GM19397 (cell line): Measurements from ENCODE around the gene TBX20.

ENCODE experiments used
- ATAC-seq: cut with Tn5 transposase; IDR thresholded peaks from one replicate; pipeline ENCODE4 v1.9.1; 2021; ENCODE audit warnings: mild to moderate bottlenecking, moderate library complexity; ENCODE audit not compliant: unreplicated experiment

The TBX20 gene, protein sequence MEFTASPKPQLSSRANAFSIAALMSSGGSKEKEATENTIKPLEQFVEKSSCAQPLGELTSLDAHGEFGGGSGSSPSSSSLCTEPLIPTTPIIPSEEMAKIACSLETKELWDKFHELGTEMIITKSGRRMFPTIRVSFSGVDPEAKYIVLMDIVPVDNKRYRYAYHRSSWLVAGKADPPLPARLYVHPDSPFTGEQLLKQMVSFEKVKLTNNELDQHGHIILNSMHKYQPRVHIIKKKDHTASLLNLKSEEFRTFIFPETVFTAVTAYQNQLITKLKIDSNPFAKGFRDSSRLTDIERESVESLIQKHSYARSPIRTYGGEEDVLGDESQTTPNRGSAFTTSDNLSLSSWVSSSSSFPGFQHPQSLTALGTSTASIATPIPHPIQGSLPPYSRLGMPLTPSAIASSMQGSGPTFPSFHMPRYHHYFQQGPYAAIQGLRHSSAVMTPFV

DNA sequence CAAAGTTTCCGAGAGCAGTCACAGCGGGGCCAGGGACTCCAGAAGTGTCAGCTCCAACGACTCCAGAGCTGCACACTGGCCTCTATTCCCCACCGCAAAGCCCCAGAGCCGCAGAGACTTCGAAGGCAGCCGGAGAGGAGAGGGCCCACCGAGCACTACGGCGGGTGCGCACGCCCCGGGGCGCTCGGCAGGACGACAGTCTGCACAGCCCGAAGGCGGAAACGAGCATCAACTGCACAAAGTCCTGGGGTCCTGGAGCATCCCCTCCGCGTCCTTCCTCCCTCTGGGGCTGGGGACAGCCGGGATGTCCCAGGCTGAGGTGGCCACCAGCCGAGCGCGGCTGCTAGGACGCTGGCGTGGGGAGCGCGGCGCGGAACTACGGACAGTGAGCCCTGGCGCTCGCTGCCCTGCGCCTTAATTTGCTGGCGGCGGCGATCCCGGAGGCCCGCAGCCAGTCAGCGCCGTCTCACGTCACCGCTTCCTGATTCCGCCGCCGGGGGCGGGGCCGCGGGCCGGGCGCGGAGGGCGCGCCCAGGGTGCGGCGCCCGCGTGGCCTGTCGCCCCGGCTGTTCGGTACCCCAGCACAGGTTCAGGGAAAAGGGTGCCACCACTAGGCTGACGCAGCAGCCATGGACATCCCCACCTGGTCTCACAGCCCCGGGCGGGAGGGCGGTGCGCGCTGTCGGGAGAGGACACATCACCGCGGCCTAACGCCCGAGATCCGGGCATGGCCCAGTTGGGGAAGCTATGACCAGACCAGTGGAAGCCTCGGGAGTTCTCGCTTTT, at the start of gene TBX20:
Gene TBX20, minus strand, starts transcription at position 391 of the 786 bp plus-strand sequence. CDS start 480 bp downstream, outside the sequence.
- ATAC-seq, result peak; percentile 73

DNA sequence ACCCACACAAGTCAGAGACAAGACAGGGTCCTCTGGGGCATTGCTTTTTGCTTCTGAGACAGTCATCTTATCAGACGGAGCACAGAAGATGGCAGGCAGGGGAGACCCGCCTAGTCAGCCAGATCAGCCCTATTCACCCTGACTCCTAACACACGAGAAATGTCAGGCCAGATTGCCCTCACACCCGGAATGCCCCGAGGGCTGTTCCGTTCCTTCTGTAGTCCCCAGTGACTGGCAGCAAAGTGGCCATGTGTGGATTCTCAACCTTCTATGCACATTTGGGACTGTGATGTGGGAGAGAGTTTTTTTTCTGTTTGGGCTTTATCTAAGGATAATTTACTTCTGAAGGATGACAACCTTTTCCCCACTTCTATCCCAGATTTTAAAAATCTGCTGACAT, 35.5 kb upstream of the TBX20 start:
- no peak for ATAC-seq

DNA sequence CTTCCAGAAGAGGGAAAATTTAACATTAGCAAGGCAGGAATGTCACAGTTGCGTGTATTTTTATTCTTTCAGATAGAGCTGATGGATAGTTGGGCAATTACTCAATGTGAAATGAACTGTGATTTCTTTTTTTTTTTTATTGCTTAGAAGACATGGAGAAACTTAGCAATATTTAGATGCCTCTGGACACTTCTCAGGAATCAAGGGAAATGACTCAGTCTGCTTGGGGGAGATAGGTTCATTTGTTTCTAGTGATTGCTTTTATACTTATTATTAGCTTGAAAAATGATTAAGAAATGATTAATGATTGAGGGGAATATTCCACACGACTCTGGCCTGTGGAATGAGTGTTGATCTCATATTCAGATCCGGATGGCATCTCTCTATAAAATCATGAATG, 33.1 kb upstream of the TBX20 start:
- ATAC-seq, result no peak

DNA sequence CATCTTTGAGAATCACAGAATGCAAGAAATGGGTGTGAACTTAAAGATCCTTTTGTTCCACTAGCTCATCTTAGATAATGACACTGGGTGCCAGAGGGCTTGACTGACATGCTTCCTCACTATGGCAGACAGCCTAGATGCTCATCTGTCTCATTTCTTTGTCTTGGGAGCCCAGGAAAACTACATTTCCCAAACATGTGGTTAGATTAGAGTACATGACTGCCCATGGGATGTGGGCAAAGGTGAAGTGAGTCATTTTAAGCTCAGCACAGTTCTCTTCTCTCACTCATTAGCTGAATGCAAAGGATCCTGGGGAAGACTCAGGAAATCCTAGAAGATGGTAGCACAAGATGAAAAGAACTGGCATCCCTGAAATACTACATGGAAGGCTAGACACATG, 32.5 kb upstream of the TBX20 start:
- ATAC-seq, result no peak

DNA sequence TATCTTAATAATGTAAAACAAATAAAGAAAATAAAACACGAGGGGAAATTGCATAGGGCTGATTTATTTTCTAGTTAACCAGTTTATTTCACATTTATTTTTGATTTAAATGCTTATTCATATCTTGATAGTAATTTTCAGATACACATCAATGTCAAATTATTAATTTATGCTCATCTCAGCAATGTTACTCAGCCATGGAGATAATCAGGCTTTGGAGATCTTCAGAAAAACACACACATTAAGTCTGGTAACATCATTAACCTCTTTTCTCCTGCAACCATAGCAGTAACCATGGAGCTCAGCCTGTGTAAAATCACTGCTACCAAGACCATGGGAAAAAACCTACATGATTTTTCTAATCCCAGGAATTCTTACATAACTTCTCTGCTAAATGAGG, 31.9 kb upstream of the TBX20 start:
- no peak for ATAC-seq

DNA sequence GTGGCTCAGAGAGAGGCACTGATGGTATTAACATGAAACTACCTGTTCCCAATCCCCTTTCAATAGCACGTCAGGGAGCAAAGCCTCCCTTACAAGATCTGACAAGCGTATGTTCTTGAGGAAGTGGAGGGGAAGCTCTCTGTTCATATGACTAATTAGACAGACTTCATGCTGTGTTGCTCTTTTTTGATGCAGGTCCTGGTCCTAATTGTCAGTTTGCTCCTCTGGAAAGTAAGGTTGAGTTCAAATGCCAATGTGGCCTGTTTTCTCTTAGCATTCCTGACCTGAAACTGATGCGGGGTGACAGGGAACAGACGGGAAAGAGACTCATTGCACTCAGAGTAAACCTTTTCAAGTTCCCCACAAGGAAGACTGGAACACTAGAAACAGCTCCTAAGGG, 27.0 kb upstream of the TBX20 start:
- ATAC-seq, result no peak

DNA sequence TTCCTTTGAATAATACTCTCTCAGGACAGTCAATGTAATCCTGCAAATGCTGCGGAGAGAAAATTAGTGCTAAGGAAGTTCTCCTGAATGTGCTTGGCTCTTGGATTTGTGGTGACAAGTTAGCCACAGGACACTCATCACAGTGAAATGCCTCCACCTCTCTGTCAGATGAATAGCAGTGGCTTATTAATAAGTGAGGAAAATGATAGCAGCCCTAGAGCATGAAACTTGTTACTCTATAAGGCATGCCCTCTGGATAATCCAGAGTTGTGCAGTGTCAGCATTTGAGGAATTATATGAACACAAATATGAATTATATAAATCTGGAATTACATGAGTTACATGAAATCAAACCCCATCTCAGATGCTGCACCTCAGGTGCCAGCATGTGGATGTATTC, 23.5 kb upstream of the TBX20 start:
- ATAC-seq, result no peak

DNA sequence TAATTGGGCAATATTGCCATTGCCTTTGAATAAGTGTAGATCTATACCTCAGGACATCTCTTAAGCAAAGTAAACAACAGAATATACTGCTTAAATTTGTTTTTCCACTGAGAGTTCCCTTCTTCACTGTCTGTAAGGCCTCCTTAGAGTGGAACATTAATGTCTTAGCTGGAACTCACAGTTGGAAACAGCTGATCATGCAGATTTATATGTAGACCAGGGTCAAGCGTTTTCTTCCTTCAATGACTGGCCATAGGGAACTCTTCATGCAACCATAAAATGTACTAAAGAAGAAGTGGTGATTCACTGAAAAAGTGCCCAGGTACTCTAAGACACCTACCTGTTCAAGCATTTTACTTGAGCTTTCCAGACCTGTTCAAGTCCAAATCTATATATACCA, 18.3 kb upstream of the TBX20 start:
- ATAC-seq, result no peak

DNA sequence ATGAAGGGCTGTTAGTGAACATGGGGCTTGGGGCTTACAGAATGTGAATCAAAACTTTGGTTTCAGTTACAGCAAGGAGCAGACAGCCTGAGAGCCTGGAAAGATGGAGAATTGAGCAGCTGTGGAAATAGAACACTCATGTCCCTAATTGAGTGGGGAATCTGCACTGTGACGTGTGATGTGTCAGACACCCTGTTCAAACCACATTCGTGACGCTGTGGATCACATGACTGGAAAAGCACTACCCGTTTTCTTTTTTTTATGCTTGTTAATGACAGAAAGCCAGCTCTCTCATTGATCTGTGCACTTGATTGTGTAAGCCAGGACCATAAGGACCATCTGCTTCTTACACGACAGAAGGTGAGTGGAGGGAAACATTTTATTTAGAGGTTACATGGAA, 15.1 kb upstream of the TBX20 start:
- ATAC-seq, result no peak

DNA sequence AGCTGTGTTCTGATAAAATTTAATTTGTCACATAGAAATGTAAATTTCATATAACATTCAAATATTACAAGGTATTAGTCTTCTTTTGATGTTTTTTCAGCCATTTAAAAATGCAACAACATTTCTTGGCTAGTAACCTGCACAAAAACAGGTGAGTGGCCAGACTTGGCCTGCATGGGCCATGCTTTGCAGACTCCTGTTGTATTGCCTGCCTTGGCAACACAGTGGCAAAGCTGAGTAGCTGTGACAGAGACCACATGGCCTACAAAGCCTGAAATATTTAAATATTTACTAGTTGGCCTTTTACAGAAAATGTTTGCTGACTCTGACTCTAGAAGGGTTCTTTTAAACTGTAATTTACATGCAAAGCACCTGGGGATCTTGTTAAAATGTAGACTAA, 13.5 kb upstream of the TBX20 start:
- no peak for ATAC-seq

DNA sequence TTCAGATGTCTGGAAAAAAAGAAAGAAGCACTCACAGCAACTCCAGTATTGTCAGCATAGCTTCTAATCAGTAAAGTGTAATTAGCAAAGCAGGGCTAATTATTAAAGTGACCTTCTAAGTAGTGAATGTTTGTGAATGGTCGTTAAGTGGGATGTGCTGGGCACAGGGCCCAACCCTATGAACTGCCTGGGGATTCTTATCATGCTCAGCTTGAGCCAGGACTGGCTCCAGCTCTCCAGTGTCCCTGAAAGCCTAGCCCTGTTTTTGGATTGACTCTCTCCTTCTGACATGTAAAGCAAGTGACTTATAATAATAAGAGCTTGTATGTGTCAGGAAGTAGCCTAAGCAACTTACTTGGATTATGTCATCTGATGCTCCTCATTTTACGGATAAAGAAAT, 9.5 kb upstream of the TBX20 start:
- ATAC-seq, result no peak

DNA sequence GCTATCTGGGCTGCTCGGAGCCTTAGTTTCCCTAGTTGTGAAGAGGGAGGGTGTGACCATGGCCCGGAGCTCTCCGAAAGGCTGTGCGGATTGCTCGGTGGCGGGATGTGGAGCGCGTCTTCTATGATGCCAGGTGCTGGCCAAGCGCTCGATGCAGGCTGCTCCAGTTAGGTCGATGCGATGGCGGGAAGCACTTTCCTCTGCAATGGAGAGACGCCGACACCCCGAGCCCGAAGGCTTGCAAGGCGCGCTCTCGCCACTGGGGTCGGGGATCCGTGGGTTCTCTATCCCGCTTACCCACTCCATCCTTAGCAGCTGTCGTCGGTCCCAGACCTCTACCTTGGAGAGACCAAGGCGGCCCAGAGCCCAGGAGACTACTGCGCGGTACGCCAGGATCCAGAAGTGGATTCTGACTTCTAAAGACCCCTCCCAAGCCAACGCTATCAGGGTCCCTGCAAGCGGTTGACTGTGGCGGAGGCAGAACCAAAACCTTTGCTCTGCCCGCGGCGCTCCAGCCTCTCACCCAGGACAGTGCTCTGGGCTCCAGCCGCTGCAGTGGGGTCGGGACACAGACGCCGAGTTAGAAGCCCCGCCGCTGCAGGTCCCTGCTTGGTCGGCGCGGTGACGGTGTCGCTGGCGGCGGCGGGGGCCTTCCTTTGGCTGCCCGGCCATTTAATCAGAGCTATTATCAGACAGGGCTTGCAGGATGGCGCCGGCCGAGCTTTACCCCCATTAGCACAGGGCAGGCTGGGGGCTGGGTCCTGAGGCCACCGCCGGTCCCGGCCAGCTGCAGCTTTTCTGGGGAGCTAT, 7.8 kb upstream of the TBX20 start:
- ATAC-seq, result no peak

DNA sequence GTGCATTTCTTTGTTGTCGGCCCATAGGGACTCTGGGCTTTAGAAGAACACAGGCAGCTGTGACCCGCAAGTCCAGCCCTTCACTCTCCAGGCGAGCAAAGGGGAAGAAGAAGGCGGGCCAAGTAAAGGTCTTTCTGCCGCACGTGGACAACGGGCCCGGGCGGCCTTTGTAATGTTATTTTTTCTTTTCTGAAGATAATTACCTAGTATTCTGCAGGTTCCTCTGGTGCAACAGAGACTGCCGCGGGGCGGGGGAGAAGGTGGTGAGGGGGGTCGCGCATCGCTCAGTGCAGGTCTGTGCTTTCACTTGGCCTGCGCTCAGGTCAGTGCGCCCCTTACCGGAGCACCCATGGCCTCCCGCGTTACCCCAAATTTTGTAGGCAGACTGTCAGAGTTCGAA, 7.1 kb upstream of the TBX20 start:
- ATAC-seq, result no peak

DNA sequence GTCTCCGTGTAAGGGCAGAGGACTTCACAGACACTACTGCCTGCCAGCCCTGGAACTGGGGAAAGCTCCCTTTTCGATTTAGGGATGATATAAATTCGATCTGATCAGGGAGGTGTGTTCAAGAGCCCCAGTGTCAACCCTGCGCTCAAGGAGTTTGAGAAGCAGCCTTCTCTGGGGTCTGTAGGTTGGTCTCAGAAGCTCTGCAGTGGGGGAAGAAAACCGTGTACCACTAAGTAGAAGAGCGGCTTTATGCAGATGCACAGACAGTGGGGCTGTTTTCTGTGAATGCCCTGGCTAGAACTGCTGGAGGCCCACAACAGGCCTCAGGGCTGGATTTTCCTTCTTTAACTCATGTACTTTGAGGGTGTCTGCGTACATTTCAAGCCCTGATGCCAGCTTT, 6.3 kb upstream of the TBX20 start:
- no peak for ATAC-seq

DNA sequence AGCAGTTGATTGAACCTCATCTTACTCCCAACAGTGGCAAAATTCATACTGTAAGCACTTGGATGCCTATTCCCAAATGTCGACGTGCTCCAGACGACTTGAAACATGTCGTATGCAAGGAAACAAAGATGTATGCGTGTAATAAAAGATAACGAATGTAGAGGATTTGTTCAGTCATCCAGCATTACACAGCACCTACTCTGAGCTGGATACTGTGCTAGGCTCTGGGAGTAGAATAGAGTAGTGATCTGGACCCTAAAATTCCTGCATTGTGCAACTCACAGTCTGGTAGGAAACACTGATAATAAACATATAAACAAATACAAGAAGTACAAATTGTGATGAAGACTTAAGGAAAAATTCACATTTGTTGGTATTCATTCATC, 5.6 kb upstream of the TBX20 start:
- no peak for ATAC-seq

DNA sequence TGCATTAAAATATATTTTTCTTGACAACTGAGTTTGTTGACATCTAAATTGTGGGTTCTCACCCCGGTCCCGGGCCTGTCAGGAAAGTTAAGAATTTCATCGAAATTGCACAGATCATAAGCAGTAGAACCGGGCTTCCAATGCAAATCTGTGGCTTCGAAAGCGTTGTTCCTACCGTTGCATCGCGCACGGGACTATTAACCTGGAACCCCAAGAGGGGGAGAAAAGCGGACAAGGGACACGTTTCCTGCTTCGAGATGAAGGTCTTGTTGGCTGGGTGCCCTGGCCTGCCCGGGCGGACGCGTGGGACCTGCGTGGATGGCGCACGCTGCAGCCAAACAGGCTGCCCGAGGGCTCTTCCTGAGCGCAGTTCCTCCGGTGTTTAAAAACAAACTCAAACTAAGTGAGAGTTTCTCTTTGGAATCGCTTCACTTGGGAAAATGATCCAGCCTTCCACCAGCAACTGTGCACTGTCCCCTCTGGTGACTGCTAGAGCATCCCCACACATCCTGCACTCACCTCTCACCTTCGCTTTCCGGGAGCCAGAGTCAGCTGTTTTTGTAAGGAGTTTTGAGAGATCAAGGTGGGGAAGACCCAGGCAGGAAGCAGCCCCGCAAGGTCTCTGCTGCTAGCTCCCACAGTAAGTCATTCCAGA, 5.1 kb upstream of the TBX20 start:
- ATAC-seq, result no peak

DNA sequence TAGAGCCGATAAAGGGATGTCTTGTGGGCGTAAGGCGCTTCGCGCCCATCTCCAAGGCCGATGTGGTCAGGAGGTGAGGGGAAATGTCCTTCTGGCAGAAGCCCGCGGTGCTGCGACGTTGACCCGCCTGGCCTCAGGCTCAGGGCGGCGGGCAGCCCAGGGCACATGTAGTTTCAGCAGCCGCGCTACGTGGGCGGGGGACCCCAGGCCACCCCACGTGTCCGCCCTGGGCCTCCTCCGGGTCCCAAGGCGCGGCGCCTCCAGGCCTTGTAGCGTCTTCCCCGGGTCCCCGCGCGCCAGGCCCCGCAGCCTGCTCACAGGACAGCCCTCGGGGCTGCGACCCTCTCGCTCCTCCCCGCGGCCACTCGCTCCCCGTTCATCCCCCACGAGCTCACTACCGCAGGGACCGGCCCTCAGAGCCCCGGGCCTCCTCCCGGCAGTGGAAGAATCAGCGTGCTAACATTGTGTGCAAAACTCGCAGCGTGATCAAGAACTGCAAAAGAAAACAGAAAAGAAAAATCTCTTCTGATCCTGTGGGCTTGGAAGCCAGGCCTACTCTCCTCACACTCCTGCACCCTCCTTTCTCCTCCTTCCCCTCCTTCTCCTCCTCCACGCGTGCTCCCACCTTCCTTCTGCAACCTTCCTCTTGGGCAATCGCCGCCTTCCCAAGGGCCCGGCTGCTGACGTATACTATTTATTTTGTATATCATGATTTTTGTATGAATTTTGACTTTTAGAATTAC, 4.4 kb upstream of the TBX20 start:
- no peak for ATAC-seq

DNA sequence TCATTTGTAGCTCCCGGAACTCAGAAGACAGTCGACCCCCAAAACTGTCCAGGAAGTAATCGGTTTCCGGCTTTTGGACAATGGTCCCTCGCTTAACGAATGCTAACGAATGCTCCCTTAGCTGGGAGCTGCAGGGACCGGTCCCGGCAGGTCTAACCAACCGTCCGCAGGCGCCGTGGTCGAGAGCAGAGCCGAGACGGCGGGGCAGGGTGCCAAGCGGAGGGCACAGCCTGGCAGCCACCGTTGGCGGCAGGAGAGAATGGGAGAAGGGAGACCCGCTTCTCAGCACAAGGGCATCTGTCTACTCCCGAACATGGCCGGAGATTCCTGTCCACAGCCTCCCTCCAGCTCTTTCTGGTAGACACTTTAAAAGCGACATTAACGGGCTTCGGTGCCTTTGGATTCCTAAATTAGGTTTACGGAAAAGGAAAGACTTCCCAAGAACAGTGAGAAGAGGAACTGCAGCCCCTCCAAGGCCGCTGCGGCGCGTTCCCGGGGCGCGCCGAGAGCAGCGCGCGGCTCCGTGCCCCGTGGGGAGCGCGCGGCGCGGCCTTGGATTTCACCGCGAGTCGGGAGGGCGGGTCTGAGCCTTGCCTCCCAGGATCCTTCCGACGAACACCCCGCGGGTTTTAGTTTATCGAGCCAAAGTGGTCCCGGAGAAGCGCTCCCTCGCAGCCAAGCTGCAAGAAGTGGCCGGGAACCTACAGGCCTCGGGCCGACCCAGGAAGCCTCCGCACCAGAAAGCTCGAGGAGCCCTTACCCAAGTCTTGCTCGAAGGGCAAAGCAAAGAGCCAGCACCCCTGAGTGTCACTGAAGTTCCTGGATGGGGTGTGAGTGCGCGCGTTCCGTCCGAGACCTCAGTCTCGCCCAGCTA, 3.6 kb upstream of the TBX20 start:
- no peak for ATAC-seq
